Measurements from ENCODE around the gene SCN11A.

The SCN11A gene

DNA sequence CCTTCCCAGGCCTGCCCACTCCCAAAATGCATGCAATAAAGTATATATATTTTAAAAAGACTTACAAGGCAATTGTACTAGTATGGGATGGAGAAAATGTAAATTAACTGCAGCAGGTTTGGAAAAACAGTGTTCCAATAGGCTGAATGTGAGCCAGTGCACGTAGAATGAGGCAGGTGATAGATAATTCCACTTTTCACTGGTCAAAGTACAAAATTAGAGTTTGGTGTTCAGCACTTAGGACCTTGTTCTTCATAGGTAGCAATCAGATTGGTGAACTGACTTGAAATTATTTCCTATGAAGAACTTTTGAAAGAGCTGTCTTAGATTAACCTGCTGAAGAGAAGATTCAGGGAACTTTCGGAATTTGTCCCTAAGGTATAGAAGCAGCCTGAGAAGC lies 2.0 kb upstream of the SCN11A start:
- TF ChIP-seq ZBTB7A (IDR thresholded peaks at IDR 0.05; ENCODE audit: low read depth) = no peak
- TF ChIP-seq TEAD4 (IDR thresholded peaks at IDR 0.05) = no peak
- TF ChIP-seq FOXM1 (IDR thresholded peaks at IDR 0.05; ENCODE audit: borderline replicate concordance, low read depth) = no peak
- TF ChIP-seq TCF12 (IDR thresholded peaks at IDR 0.05; ENCODE audit: low read depth) = no peak
- no peak for TF ChIP-seq EGR1 (IDR thresholded peaks at IDR 0.05)
- no peak for TF ChIP-seq CEBPB (IDR thresholded peaks at IDR 0.05)
- no peak for TF ChIP-seq NFIC (IDR thresholded peaks at IDR 0.05)
- no peak for TF ChIP-seq REST (IDR thresholded peaks at IDR 0.05; ENCODE audit: low read depth)
- no peak for TF ChIP-seq MAX (IDR thresholded peaks at IDR 0.05)
- TF ChIP-seq RAD21 (IDR thresholded peaks at IDR 0.05; ENCODE audit: low read depth) = no peak
- TF ChIP-seq CREB1 (IDR thresholded peaks at IDR 0.05; ENCODE audit: low read depth) = no peak
- no peak for TF ChIP-seq TAF1 (IDR thresholded peaks at IDR 0.05; ENCODE audit: low read depth)
- no peak for TF ChIP-seq EP300 (IDR thresholded peaks at IDR 0.05; ENCODE audit: borderline replicate concordance)
- TF ChIP-seq YY1 (IDR thresholded peaks at IDR 0.05; ENCODE audit: low read depth) = no peak
- TF ChIP-seq, protein P1, sequence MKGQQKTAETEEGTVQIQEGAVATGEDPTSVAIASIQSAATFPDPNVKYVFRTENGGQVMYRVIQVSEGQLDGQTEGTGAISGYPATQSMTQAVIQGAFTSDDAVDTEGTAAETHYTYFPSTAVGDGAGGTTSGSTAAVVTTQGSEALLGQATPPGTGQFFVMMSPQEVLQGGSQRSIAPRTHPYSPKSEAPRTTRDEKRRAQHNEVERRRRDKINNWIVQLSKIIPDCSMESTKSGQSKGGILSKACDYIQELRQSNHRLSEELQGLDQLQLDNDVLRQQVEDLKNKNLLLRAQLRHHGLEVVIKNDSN (IDR thresholded peaks at IDR 0.05) = no peak

GRCh38 chr3:39052583-39052982 lies 839 bp upstream of the SCN11A start:
- TF ChIP-seq FOXM1 (IDR thresholded peaks at IDR 0.05; ENCODE audit: borderline replicate concordance, low read depth) (no peak), TAF1 (IDR thresholded peaks at IDR 0.05; ENCODE audit: low read depth) (no peak), EP300 (IDR thresholded peaks at IDR 0.05; ENCODE audit: borderline replicate concordance) (no peak)

DNA sequence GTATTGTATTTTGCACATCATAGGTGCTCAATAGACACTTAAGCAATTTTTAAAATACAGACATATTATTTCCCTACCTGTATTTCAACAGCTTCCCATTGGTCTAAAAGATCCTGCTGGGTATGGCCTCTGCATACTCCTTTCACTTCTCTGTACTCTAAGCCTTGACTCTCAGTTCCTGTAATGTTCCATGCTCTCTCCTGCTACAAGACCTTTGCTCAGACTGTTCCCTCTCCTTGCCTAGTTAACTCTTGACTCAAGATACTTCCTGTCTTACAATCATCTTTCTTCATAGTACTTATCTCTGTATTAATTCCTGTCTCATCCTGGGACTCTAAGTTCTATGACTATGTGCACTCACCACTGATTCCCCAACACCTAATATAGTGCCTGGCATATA lies 1.7 kb downstream of the SCN11A start:
- TF ChIP-seq REST (IDR thresholded peaks at IDR 0.05; ENCODE audit: low read depth) (no peak), TCF12 (IDR thresholded peaks at IDR 0.05; ENCODE audit: low read depth) (no peak), CREB1 (IDR thresholded peaks at IDR 0.05; ENCODE audit: low read depth) (no peak)

- TF ChIP-seq EP300 (IDR thresholded peaks at IDR 0.05; ENCODE audit: borderline replicate concordance) (no peak), FOXM1 (IDR thresholded peaks at IDR 0.05; ENCODE audit: borderline replicate concordance, low read depth) (no peak), CEBPB (IDR thresholded peaks at IDR 0.05) (no peak), CREB1 (IDR thresholded peaks at IDR 0.05; ENCODE audit: low read depth) (no peak), NFIC (IDR thresholded peaks at IDR 0.05) (no peak), YY1 (IDR thresholded peaks at IDR 0.05; ENCODE audit: low read depth) (no peak)
- TF ChIP-seq, protein P1 (IDR thresholded peaks at IDR 0.05) = no peak
Measured at GRCh38 chr3:39038165-39038564, 13.6 kb downstream of the SCN11A start.

DNA sequence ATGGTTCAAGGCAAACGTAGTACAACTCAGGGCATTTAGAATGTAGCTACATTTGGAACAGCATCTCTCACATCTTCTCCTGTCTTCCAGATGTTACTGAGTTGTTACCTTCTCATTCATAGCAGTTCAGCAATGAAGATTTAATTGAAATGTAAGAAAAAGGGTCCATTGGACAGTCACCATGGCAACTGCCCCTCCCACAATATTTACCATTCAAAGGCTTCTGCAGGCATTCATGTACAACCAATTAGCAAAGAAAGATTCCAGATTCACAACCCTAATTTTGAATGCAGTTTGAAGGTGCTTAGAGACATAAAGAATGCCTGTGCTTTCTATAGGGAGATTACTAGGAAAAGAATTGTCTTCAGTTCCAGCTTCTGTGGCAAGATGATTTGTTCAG lies 22.2 kb downstream of the SCN11A start:
- TF ChIP-seq TEAD4 (IDR thresholded peaks at IDR 0.05) (no peak), FOXM1 (IDR thresholded peaks at IDR 0.05; ENCODE audit: borderline replicate concordance, low read depth) (no peak), EGR1 (IDR thresholded peaks at IDR 0.05) (no peak), CREB1 (IDR thresholded peaks at IDR 0.05; ENCODE audit: low read depth) (no peak), EP300 (IDR thresholded peaks at IDR 0.05; ENCODE audit: borderline replicate concordance) (no peak), REST (IDR thresholded peaks at IDR 0.05; ENCODE audit: low read depth) (no peak), NFIC (IDR thresholded peaks at IDR 0.05) (no peak), TCF12 (IDR thresholded peaks at IDR 0.05; ENCODE audit: low read depth) (no peak), YY1 (IDR thresholded peaks at IDR 0.05; ENCODE audit: low read depth) (no peak), ZBTB7A (IDR thresholded peaks at IDR 0.05; ENCODE audit: low read depth) (no peak), TAF1 (IDR thresholded peaks at IDR 0.05; ENCODE audit: low read depth) (no peak), MAX (IDR thresholded peaks at IDR 0.05) (no peak), CEBPB (IDR thresholded peaks at IDR 0.05) (no peak), RAD21 (IDR thresholded peaks at IDR 0.05; ENCODE audit: low read depth) (no peak)
- TF ChIP-seq, protein P1 (IDR thresholded peaks at IDR 0.05) = no peak
